ENCODE data around the gene CCBE1. TPM values are rescaled to one million over a fixed set of nuclear protein-coding genes. Genes with fewer than 3 reads are reported as not detected.

CCBE1 gene
- total and polyA plus RNA-seq, 2 of the 4 experiments (the other 2 are of a cell fraction): 64.8 to 148 TPM

GRCh38 chr18:59617468-59617932 lies 79.7 kb downstream of the CCBE1 start:
- Histone ChIP-seq H3K9me3 (ENCODE audit: control insufficient read depth, insufficient read depth, low read length) (no peaks in the 10 kb centered on the region), H3K18ac (ENCODE audit: low read depth, low read length) (no peak overlapping the region), H3K27me3 (ENCODE audit: control insufficient read depth, insufficient read depth, low read length) (no peaks in the 10 kb centered on the region), H2AK5ac (ENCODE audit: low read depth, low read length) (no peak overlapping the region), H4K8ac (ENCODE audit: low read depth in 2 of 2, low read length in 2 of 2) (no peak overlapping the region), H3K9ac (ENCODE audit: low read depth, low read length) (no peak overlapping the region), H3K4me1 (ENCODE audit: control insufficient read depth, insufficient read depth, low read length) (peaks cover 6% of the 10 kb centered on the region), H3K14ac (replicated peaks; ENCODE audit: low read depth, low read length) (0 out of 2 replicates have a peak overlapping the region, but pooled peaks have one; percentile 37), H3K27ac (ENCODE audit: insufficient read depth, low read length) (no peak overlapping the region), H2BK120ac (ENCODE audit: low read depth, low read length) (no peak overlapping the region), H4K5ac (ENCODE audit: low read depth, low read length) (no peak overlapping the region), H2BK15ac (ENCODE audit: low read depth, low read length) (no peak overlapping the region), H2BK20ac (ENCODE audit: low read depth, low read length) (no peak overlapping the region), H4K91ac (ENCODE audit: insufficient read depth, low read depth, low read length) (no peak overlapping the region), H4K20me1 (ENCODE audit: insufficient read depth, low read length) (peaks cover 22% of the 10 kb centered on the region; the same call in 1 of the 2 replicates), H2AFZ (replicated peaks; ENCODE audit: low read length, poor library complexity) (no peak overlapping the region), H3K79me1 (ENCODE audit: low read depth in 1 of 2, low read length in 2 of 2) (peaks cover 45 to 71% of the 10 kb centered on the region in 2 experiments), H2BK5ac (ENCODE audit: low read depth, low read length, poor library complexity, severe bottlenecking) (no peak overlapping the region), H3K56ac (ENCODE audit: extremely low read depth, insufficient read depth, low read length) (no peak overlapping the region), H2AK9ac (replicated peaks; ENCODE audit: low read depth, low read length, poor library complexity) (no peak overlapping the region), H3K36me3 (ENCODE audit: control insufficient read depth, insufficient read depth, low read length) (no peaks in the 10 kb centered on the region), H3K4ac (ENCODE audit: low read depth, low read length) (no peak overlapping the region), H3K23ac (ENCODE audit: low read depth, low read length) (no peak overlapping the region), H3K4me3 (ENCODE audit: insufficient read depth, low read depth, low read length) (no peak overlapping the region), H3K4me2 (ENCODE audit: low read depth, low read length) (no peak overlapping the region), H3K9me1 (ENCODE audit: insufficient read depth, low read length) (peaks cover 21% of the 10 kb centered on the region)
- in situ Hi-C loops (cut with MboI; ENCODE audit: low sequenced_read_pairs) (no loop called here), intact Hi-C loops (cut with micrococcal nuclease) (no loop called here), dilution Hi-C loops (cut with HindIII; ENCODE audit: low sequenced_read_pairs, unreplicated experiment) (no loop called here)
- ChIA-PET CTCF (interaction anchor here (0.5 kb wide), 1 partner anchor 165 kb away, joined by 3 read pairs; no protein-coding TSS in a partner anchor), POLR2A (ENCODE audit: unreplicated experiment) (no interaction called here)
- no peak for ATAC-seq (ENCODE audit: low read depth)
- TF ChIP-seq SMC3 (IDR thresholded peaks at IDR 0.05; ENCODE audit: low read depth, low read length): no peak
- no CpG with 5 or more reads among the region's 3 CpGs for WGBS, 2 experiments (ENCODE audit: extremely low coverage in 2 of 2, insufficient read length in 1 of 2)
- no peak for DNase-seq
- BruUV-seq (replicated peaks): no TSS peak

Data from IMR-90 (cell line).